HEK293 (cell line): ENCODE data around the gene CTF1.

Experiments
- BCL11A ChIP-seq: fragments of 450-650 bp; formaldehyde crosslinking; IDR thresholded peaks from 2 replicates; pipeline ENCODE4 v1.5.1; 2016; ENCODE audit warnings: low read depth, missing biosample characterization, missing genetic modification characterization
- CTCF ChIP-seq: fragments of 450-650 bp; formaldehyde crosslinking; IDR thresholded peaks from 2 replicates; pipeline ENCODE4 v1.5.1; 2016; ENCODE audit warnings: missing biosample characterization, missing genetic modification characterization
- ZNF302 ChIP-seq: fragments of 450-650 bp; formaldehyde crosslinking; IDR thresholded peaks from 2 replicates; pipeline ENCODE4 v1.5.1; 2016; ENCODE audit warnings: missing biosample characterization, missing genetic modification characterization, low read depth
- ZNF394 ChIP-seq: fragments of 450-650 bp; formaldehyde crosslinking; IDR thresholded peaks from 2 replicates; pipeline ENCODE4 v1.5.1; 2016; ENCODE audit warnings: missing biosample characterization, missing genetic modification characterization, mild to moderate bottlenecking, moderate library complexity, borderline replicate concordance
- ZNF473 ChIP-seq: fragments of 450-650 bp; formaldehyde crosslinking; IDR thresholded peaks from 2 replicates; pipeline ENCODE4 v1.5.1; 2017; ENCODE audit warnings: missing biosample characterization, missing genetic modification characterization
- ZNF501 ChIP-seq: fragments of 450-650 bp; formaldehyde crosslinking; IDR thresholded peaks from 2 replicates; pipeline ENCODE4 v1.5.1; 2016; ENCODE audit warnings: missing biosample characterization, missing genetic modification characterization
- ZNF558 ChIP-seq: fragments of 450-650 bp; formaldehyde crosslinking; IDR thresholded peaks from 2 replicates; pipeline ENCODE4 v1.5.1; 2016; ENCODE audit warnings: missing biosample characterization, missing genetic modification characterization
- ZNF777 ChIP-seq: fragments of 450-650 bp; formaldehyde crosslinking; IDR thresholded peaks from 2 replicates; pipeline ENCODE4 v1.5.1; 2017; ENCODE audit warnings: missing biosample characterization, missing genetic modification characterization, borderline replicate concordance
- TF ChIP-seq, protein P1 (sequence below): fragments of 450-650 bp; formaldehyde crosslinking; IDR thresholded peaks from 2 replicates; pipeline ENCODE4 v1.5.1; 2016; ENCODE audit warnings: missing biosample characterization, missing genetic modification characterization
- TF ChIP-seq, protein P2 (sequence below): fragments of 450-650 bp; formaldehyde crosslinking; IDR thresholded peaks from 2 replicates; pipeline ENCODE4 v1.5.1; 2017; ENCODE audit warnings: missing biosample characterization, missing genetic modification characterization

DNA sequence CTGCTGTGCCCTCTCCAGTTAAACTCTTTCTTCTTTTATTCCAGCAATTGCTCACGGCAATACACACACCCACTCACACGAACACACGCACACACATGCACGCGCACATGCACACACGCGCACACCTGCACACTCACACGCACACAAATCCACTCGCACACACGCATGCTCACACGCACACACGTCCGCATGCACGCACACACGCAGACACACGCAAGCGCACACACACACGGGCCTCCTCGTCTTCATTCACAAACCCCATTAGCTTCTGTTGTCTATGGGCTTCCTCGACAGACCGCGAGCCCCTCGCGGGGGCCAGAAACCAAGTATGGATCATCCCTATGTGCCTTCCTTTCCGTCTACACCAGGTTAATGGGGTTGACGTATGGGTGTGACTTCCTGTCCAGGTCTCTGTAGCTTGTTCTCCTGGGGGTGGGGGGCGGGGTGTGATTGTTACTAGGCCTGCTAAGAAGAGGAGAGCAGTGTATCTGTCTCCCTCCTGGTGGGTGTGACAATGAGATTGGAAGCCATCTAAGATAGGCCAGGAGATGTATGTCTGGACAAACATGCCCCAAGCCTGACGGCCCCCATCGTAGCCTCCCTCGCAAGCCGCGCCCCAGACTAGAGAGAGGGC is 670 bp upstream of the CTF1 start:
- TF ChIP-seq ZNF777 (tag by site-specific recombination) (no peak), ZNF501 (tag by site-specific recombination) (no peak), CTCF (no peak), ZNF473 (no peak), BCL11A (tag by site-specific recombination) (no peak), ZNF394 (no peak), ZNF558 (tag by site-specific recombination) (no peak), ZNF302 (no peak)
- TF ChIP-seq, protein P1, sequence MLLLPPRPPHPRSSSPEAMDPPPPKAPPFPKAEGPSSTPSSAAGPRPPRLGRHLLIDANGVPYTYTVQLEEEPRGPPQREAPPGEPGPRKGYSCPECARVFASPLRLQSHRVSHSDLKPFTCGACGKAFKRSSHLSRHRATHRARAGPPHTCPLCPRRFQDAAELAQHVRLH (tag by site-specific recombination), result no peak
- TF ChIP-seq, protein P2, sequence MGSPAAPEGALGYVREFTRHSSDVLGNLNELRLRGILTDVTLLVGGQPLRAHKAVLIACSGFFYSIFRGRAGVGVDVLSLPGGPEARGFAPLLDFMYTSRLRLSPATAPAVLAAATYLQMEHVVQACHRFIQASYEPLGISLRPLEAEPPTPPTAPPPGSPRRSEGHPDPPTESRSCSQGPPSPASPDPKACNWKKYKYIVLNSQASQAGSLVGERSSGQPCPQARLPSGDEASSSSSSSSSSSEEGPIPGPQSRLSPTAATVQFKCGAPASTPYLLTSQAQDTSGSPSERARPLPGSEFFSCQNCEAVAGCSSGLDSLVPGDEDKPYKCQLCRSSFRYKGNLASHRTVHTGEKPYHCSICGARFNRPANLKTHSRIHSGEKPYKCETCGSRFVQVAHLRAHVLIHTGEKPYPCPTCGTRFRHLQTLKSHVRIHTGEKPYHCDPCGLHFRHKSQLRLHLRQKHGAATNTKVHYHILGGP (tag by site-specific recombination), result no peak
